Common myeloid progenitor, CD34-positive (primary cell): ENCODE results near the gene CBR4.
A peak's percentile ranks its signal among the peaks of the same experiment; 100 is the strongest.
"Not testable (repeated sequence)": the region's sequence is repeated elsewhere in the genome, so short reads cannot be mapped to it uniquely, and the experiment has no call there.

Source experiments
- CTCF ChIA-PET: fragments of 350-600 bp; sonication (Branson Sonifier 250); formaldehyde crosslinking; loops from one replicate; lab custom pipeline; 2021; ENCODE audit warnings: antibody characterized with exemption; lab: Charles Lee
- POLR2A ChIA-PET: fragments of 350-600 bp; sonication (Branson Sonifier 250); formaldehyde crosslinking; loops from one replicate; lab custom pipeline; 2021; ENCODE audit warnings: antibody characterized with exemption; lab: Charles Lee
- DNase-seq, 3 donors: peaks; one replicate each; pipeline versions ENCODE4 v3.0.0 to v3.0.0-alpha.2; 2013
- H3K27ac ChIP-seq, 2 experiments: 1 replicate in 1 of 2; 2 replicates in 1 of 2; pipeline ENCODE4 v1.7.0; 2013; ENCODE audit warnings: inconsistent platforms in 2 of 2, low read length in 2 of 2, mild to moderate bottlenecking in 2 of 2, low read depth in 1 of 2, moderate library complexity in 1 of 2; ENCODE audit not compliant: severe bottlenecking in 2 of 2, insufficient read depth in 1 of 2, poor library complexity in 1 of 2
- H3K27me3 ChIP-seq, 5 experiments: replicated peaks in 2 of 5; 1 replicate in 3 of 5; 2 replicates in 2 of 5; pipeline versions ENCODE4 v1.6.1 to v1.7.0; 2013; ENCODE audit warnings: low read length in 4 of 5, mild to moderate bottlenecking in 2 of 5, moderate library complexity in 2 of 5, inconsistent platforms in 1 of 5; ENCODE audit not compliant: insufficient read depth in 5 of 5, control insufficient read depth in 4 of 5
- H3K36me3 ChIP-seq, 4 experiments: 1 replicate in 2 of 4; 2 replicates in 2 of 4; pipeline versions ENCODE4 v1.6.1 to v1.7.0; 2013; ENCODE audit warnings: low read length in 3 of 4, control low read depth in 1 of 4, mild to moderate bottlenecking in 1 of 4; ENCODE audit not compliant: control insufficient read depth in 4 of 4, insufficient read depth in 4 of 4
- H3K4me1 ChIP-seq, 4 experiments: 1 replicate in 3 of 4; 2 replicates in 1 of 4; pipeline versions ENCODE4 v1.6.1 to v1.7.1; 2013; ENCODE audit warnings: low read length in 3 of 4, mild to moderate bottlenecking in 3 of 4, control low read depth in 1 of 4, inconsistent platforms in 1 of 4, moderate library complexity in 1 of 4; ENCODE audit not compliant: control insufficient read depth in 4 of 4, insufficient read depth in 4 of 4; ENCODE audit errors: control extremely low read depth in 1 of 4
- H3K4me3 ChIP-seq, 7 experiments: 1 replicate in 4 of 7; 2 replicates in 3 of 7; pipeline versions ENCODE4 v1.5.1 to v1.7.0; 2013; ENCODE audit warnings: mild to moderate bottlenecking in 7 of 7, low read length in 6 of 7, moderate library complexity in 6 of 7, inconsistent platforms in 2 of 7, low read depth in 2 of 7, control low read depth in 1 of 7; ENCODE audit not compliant: insufficient read depth in 4 of 7, control insufficient read depth in 1 of 7; ENCODE audit errors: extremely low read depth in 1 of 7
- H3K9me3 ChIP-seq, 5 experiments: 1 replicate in 4 of 5; 2 replicates in 1 of 5; pipeline versions ENCODE4 v1.6.1 to v1.7.1; 2013; ENCODE audit warnings: low read length in 4 of 5, mild to moderate bottlenecking in 2 of 5, inconsistent platforms in 1 of 5, low read depth in 1 of 5, moderate library complexity in 1 of 5; ENCODE audit not compliant: control insufficient read depth in 4 of 5, insufficient read depth in 2 of 5; ENCODE audit errors: control extremely low read depth in 1 of 5
- WGBS: methylation state at CpG from one replicate; pipeline ENCODE4 v1.1.5; 2013; ENCODE audit not compliant: insufficient coverage; 5-methylcytosine and 5-hydroxymethylcytosine counted together

CBR4 gene

GRCh38 chr4:168994958-168995357 lies 15.1 kb downstream of the CBR4 start:
- Histone ChIP-seq H3K4me3 (no peak overlapping the region), H3K9me3 (no peaks in the 10 kb centered on the region), H3K27ac (no peak overlapping the region), H3K4me1 (no peaks in the 10 kb centered on the region), H3K36me3 (peaks cover 0 to 12% (median 7%) of the 10 kb centered on the region in 4 experiments), H3K27me3 (no peaks in the 10 kb centered on the region)
- no peak for DNase-seq
- CTCF ChIA-PET, result interaction anchor here (1.7 kb wide), 1 partner anchor 72 kb away, joined by 5 read pairs; no protein-coding TSS in a partner anchor
- 100% methylated on average over 4 of the region's 4 CpGs for WGBS
- POLR2A ChIA-PET, result no interaction called here

GRCh38 chr4:168993714-168994510 lies 16.1 kb downstream of the CBR4 start:
- peaks cover 0 to 14% (median 7%) of the 10 kb centered on the region in 4 experiments for H3K36me3 ChIP-seq
- H3K4me1 ChIP-seq, result no peaks in the 10 kb centered on the region
- H3K27ac ChIP-seq, result no peak overlapping the region
- no peak for DNase-seq
- H3K27me3 ChIP-seq, result no peaks in the 10 kb centered on the region
- WGBS, result 96% methylated on average over 4 of the region's 13 CpGs
- no peaks in the 10 kb centered on the region for H3K9me3 ChIP-seq
- ChIA-PET CTCF (interaction anchor here (0.7 to 1.0 kb wide), 2 partner anchors 16 to 31 kb away, joined by 3 read pairs; partner anchors contain the start of gene CBR4), POLR2A (no interaction called here)
- H3K4me3 ChIP-seq, result no peak overlapping the region

DNA sequence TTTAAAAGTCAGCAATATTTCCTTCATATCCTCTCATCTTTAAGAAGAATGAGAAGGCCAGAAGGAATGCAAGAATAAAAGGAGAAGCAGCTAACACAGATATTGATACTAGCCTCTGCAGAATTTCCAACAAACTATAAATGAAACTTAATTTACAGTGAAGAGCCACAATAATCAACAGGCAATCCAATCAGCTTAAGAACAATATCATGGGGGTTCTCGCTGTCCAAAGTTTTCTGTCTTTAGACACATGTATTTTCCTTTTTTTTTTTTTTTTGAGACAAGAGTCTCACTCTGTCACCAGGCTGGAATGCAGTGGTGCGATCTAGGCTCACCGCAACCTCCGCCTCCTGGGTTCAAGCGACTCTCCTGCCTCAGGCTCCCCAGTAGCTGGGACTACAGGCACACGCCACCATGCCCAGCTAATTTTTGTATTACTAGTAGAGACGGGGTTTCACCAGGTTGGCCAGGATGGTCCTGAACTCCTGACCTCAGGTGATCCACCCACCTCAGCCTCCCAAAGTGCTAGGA lies 17.0 kb downstream of the CBR4 start:
- DNase-seq, H3K4me3 ChIP-seq, H3K9me3 ChIP-seq, H3K27ac ChIP-seq, POLR2A ChIA-PET, H3K4me1 ChIP-seq, H3K27me3 ChIP-seq: not testable (repeated sequence)
- WGBS, result 100% methylated on average over 5 of the region's 7 CpGs
- H3K36me3 ChIP-seq, result peaks cover 0 to 13% (median 7%) of the 10 kb centered on the region in 4 experiments
- CTCF ChIA-PET, result interaction anchor here (0.7 to 1.0 kb wide), 2 partner anchors 17 to 32 kb away, joined by 3 read pairs; partner anchors contain the start of gene CBR4

GRCh38 chr4:168981942-168982341 lies 28.1 kb downstream of the CBR4 start:
- Histone ChIP-seq H3K27me3 (no peaks in the 10 kb centered on the region), H3K9me3 (peaks cover 15 to 69% (median 23%) of the 10 kb centered on the region in 5 experiments), H3K27ac (no peak overlapping the region), H3K4me3 (no peak overlapping the region), H3K36me3 (peaks cover 12 to 90% (median 16%) of the 10 kb centered on the region in 4 experiments), H3K4me1 (no peaks in the 10 kb centered on the region)
- DNase-seq, result peak in 2 of 3 donors; percentile 18 to 28
- POLR2A ChIA-PET, result no interaction called here
- CTCF ChIA-PET, result no interaction called here
- WGBS, result no CpG with 5 or more reads among the region's 1 CpG

DNA sequence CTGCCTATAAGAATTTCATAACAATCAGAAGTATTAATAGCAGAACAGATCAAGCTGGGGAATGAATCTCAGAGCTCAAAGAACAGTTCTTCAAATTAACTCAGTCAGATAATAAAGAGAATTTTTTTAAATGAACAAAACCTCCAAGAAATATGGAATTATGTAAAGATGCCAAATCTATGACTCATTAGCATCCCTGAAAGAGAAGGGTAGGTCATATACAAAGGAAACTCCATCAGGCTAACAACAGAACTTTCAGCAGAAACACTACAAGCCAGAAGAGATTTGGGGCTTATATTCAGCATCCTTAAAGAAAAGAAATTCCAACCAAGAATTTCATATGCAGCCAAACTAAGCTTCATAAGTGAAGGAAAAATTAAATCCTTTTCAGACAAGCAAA lies 28.6 kb downstream of the CBR4 start:
- no peak for DNase-seq
- Histone ChIP-seq H3K36me3 (peaks cover 13 to 91% (median 18%) of the 10 kb centered on the region in 4 experiments), H3K4me3 (no peak overlapping the region), H3K9me3 (peaks cover 15 to 74% (median 26%) of the 10 kb centered on the region in 5 experiments), H3K27ac (no peak overlapping the region), H3K27me3 (no peaks in the 10 kb centered on the region), H3K4me1 (no peaks in the 10 kb centered on the region)
- ChIA-PET CTCF (no interaction called here), POLR2A (no interaction called here)

DNA sequence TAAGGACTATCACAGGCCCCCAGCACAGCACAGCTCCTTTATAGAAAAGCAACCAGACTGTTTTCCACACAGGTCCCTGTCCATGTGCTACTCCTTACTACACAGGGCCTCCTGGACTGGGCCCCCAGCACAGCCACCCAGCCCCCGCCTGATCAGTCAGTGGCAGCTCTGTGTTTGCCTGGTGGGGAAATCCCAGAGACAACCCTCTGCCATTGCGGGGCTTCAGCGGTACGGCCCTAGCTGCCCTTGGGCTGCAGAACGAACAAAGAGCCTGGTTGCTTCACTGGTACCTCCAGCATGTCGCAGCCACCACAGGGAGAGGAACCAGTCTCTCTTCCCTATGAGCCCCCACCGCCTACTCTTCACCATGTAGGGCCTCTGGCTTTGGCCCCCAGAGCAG lies 30.7 kb downstream of the CBR4 start:
- Histone ChIP-seq H3K27me3 (no peaks in the 10 kb centered on the region), H3K9me3 (peaks cover 9 to 79% (median 29%) of the 10 kb centered on the region in 5 experiments), H3K4me3 (no peak overlapping the region), H3K4me1 (no peaks in the 10 kb centered on the region), H3K27ac (no peak overlapping the region), H3K36me3 (peaks cover 10 to 92% (median 21%) of the 10 kb centered on the region in 4 experiments)
- no peak for DNase-seq
- 80% methylated on average over 5 of the region's 7 CpGs for WGBS
- ChIA-PET CTCF (no interaction called here), POLR2A (no interaction called here)
